GM19372 (cell line): ENCODE measurements around the gene PNPLA2.
A peak's percentile ranks its signal among the peaks of the same experiment; 100 is the strongest.

Experiments
- ATAC-seq: cut with Tn5 transposase; IDR thresholded peaks from one replicate; pipeline ENCODE4 v1.9.1; 2021; ENCODE audit warnings: mild to moderate bottlenecking, low read depth, moderate library complexity; ENCODE audit not compliant: unreplicated experiment

The PNPLA2 gene

GRCh38 chr11:813072-813455 lies 5.7 kb upstream of the PNPLA2 start:
- no peak for ATAC-seq

DNA sequence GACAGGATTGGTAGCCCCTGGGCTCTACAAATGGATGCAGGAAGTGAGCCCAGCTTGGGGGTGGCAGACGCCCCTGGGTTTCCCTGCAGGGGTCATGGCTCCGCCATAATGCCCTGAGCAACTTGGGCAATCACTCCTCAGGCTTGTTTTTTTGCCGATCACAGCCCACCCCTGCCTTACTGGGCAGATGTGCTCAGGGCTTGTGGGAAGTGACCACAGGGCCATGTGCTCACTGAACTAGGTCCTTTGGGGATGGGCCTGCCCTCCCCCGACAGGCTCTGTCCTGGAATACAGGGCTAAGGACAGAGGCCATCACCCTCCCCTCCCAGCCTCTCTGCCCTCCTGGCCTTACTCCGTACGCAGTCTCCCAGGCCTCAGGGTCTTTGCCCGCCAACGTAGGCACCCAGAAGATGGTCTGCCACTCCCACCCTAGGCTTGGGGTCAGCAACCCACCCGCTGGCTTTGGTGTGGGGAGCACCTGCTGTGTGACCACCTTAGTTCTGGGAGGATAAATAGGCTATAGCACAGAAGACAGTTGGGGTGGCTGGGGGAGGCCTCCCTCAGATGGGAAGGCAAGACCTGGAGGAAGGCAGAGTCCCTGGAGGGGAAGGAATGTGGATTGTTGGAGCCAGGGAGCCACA lies 5.1 kb upstream of the PNPLA2 start:
- ATAC-seq, result no peak

DNA sequence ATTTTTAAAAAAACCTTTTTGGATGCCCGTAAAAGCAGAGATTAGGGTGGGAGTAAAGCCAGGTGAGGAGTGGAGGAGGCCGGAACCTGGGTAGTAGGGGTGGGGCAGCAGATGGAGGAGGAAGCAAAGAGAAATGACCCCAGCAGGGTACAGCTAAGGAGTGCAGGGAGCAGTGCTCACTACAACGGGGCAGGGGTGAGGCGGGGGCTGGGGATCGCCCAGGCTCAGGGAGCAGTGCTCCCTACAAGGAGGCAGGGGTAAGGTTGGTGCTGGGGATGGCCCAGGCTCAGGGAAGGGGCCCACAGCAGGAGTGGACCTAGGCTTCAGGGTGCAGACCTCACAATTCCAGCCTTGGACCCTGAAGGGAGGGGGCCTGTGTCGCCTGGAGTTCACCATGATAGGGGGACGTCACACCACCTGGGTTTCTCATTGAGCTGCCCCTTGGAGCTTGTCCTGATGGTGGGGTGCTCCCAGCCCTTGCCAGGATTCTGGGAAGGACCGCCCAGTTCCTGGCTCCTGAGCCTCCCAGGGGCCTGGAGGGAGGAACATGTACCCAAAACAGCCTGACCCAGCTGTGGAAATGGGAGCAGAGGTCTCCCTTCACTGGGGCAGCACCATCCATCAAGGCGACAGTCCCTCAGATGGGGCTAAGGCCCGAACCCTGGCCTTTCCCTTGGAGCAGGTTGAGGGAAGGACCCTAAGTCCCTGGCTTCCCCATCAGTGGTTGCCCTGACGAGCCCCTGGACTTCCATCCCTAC lies 2.9 kb upstream of the PNPLA2 start:
- ATAC-seq, result no peak

DNA sequence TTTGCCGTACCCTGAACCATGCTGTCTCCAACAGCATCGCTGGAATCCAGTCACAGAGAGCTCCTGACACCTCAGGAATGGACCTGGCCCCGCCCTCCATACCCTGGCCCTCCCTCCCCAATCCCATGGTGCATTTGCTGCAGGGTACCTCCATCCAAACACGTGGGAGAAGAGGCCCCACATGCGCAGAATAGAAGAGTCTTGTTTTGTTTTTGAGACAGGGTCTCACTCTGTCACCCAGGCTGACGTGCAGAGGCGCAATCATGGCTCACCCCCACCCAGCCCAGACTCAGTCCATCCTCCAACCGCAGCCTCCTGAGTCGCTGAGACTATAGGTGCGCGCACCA lies 2.3 kb upstream of the PNPLA2 start:
- no peak for ATAC-seq

DNA sequence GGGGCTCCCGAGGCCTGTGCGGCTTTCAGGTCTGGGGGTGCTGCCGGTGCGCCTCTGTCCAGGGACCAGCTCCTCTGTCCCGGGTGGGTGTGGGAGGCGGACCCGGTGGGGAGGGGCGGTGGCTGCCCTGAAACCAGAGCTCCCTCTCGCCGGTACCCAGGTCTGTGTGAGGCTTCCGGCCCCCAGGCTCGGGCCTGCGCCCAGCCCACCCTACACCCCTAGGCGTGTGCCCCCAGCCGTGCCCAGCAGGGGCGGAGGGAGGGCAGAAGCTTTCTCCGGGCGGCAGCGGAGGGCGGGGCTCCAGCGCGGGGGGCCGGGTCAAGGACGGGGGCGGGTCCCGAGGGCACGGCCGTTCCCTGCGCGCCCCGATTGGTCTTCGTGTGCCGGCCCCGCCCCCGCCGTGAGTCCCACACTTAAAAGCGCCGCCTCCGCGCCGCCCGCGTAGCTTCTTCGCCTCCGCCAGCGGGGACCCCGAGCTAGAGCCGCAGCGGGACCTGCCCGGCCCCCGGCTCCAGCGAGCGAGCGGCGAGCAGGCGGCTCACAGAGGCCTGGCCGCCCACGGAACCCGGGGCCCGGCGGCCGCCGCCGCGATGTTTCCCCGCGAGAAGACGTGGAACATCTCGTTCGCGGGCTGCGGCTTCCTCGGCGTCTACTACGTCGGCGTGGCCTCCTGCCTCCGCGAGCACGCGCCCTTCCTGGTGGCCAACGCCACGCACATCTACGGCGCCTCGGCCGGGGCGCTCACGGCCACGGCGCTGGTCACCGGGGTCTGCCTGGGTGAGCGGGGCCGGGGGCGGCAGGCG lies 616 bp downstream of the PNPLA2 start:
- ATAC-seq, result peak; percentile 60

DNA sequence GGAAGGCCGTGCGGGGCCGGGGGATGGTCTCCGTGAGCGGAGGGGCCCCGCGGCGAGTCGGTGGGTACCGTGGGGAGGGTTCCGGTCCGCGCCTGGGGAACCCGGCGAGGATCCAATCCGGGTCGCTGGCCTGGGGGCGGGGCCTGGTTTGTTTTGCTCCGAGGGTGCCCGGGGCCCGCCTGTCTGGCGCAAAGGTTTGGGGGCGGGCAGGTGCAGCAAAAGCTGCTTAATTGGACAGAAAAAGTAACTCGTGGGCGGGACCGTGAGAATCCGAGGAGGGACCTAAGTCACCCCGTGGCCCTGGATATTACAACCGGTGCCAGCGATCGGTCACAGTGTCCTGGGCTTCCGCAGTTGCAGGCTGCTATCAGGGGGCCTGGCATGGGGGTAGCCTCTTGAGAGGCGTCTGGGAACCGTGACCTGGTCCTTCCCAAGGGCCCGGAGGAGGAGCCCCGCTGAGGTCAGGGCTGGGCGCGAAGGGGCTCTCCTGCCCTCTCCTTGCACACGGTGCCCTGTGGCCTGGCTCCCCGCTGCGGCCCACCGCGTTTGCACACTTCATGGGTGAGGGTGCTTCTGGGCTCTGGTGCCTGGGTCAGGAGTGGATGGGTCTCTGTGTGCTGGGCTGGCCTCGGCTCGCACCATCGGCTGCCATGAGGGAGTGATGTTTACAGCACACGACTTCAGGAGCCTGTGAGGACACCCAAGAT lies 1.4 kb downstream of the PNPLA2 start:
- peak; percentile 64 for ATAC-seq

DNA sequence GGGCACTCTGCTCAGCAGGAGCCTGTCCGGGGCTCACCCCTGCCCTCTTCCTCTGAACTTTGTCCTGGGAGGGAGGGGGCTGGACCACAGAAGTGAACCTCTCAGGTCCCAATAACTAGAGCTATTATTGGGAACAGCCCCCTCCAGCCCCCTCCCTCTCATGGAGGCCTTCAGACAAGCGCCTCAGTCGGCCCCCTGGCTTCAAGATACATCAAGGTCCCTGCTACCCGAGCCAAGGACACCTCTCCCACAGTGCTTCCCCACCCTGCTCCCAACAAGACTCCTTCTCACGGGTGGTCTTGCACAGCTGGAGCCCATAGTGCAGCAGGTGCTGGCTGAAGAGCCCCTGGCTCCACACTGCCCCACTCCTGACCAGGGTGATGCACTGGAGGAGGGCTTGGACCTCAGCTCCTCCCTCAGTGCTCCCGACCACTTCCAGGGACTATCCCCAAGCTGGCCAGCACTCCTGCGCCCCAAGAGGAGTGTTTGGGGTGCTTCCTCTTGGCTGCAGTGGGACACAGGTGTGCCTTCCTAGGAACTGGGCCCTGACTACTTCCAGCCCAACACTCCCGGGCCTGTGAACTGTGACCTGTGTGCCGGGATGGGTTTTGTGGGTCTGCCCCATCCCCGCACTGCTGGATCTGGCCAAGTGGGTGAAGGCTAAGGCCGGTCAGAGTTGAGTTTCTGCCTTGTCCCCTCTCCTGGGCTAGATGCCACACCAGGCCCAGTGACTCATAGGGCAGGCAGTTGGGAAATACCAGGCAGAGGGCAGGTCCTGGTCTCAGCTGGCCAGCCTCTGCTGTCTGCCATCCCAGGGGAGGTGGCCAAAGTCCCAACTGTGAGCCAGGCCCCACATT lies 2.2 kb downstream of the PNPLA2 start:
- ATAC-seq, result no peak

DNA sequence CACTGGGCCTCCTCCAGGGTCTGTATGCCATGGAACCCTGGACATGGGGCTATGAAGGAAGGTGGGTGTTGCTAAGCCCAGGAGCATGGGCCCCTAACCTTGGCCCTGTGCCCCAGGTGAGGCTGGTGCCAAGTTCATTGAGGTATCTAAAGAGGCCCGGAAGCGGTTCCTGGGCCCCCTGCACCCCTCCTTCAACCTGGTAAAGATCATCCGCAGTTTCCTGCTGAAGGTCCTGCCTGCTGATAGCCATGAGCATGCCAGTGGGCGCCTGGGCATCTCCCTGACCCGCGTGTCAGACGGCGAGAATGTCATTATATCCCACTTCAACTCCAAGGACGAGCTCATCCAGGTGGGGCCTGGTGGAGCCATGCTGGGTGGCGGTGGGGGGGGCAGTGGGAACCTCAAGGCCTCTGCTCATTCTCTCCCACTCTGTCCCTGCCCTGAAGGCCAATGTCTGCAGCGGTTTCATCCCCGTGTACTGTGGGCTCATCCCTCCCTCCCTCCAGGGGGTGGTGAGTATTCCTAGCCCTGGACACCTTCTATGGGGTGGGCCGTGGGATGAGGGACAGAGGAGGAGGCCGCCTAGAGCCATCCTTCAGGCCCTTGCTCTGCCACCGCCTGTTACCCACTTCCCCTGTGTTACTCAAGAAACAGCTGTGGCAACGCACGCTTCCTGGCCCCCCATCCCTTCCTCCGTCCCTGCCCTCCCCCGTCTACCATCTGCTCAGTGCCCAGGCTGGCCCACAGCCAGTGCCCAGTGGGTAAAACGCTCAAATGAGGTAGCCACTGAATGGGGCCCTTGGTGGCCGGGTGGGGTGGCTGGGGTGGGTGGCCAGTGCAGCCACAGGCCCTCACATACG lies 3.0 kb downstream of the PNPLA2 start:
- ATAC-seq, result no peak

DNA sequence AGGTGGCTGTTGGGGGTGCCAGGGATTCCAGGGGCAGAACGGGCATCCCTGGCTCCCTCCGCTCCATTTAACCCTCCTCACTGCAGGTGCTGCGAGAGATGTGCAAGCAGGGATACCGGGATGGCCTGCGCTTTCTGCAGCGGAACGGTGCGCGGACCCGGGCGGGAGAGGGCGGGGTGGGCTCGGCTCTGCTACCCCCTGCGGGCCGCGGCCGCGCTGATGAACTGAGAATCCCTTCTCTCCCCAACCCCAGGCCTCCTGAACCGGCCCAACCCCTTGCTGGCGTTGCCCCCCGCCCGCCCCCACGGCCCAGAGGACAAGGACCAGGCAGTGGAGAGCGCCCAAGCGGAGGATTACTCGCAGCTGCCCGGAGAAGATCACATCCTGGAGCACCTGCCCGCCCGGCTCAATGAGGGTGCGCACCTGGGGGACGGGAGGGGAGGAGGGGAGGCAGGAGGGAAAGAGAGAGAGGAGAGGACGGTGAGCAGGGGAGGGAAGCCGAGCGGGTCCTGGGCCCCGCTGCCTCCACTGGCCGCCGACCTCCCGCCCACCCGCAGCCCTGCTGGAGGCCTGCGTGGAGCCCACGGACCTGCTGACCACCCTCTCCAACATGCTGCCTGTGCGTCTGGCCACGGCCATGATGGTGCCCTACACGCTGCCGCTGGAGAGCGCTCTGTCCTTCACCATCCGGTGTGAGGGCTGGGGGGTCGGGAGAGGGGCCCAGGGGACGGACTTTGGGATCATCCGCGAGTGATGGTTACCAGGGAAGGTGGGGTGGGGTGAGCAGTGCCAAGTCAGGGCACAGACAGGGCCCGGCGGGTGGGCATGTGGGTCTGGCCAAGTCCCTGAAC lies 5.0 kb downstream of the PNPLA2 start:
- ATAC-seq, result no peak

DNA sequence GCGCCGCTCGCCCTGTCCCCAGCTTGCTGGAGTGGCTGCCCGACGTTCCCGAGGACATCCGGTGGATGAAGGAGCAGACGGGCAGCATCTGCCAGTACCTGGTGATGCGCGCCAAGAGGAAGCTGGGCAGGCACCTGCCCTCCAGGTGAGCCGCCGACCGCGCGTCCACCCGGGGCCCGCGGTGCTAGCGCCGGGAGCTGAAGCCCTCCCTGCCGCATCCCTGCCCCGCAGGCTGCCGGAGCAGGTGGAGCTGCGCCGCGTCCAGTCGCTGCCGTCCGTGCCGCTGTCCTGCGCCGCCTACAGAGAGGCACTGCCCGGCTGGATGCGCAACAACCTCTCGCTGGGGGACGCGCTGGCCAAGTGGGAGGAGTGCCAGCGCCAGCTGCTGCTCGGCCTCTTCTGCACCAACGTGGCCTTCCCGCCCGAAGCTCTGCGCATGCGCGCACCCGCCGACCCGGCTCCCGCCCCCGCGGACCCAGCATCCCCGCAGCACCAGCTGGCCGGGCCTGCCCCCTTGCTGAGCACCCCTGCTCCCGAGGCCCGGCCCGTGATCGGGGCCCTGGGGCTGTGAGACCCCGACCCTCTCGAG lies 5.7 kb downstream of the PNPLA2 start:
- ATAC-seq, result no peak

DNA sequence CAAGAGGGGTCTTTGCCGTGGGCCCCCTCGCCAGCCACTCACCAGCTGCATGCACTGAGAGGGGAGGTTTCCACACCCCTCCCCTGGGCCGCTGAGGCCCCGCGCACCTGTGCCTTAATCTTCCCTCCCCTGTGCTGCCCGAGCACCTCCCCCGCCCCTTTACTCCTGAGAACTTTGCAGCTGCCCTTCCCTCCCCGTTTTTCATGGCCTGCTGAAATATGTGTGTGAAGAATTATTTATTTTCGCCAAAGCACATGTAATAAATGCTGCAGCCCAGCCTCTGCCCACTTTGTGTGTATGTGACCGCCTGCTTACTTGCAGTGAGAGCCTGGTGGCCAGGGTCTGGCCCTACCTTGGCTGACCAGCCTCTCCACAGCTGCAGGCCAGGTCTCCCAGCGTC lies 6.2 kb downstream of the PNPLA2 start:
- no peak for ATAC-seq

DNA sequence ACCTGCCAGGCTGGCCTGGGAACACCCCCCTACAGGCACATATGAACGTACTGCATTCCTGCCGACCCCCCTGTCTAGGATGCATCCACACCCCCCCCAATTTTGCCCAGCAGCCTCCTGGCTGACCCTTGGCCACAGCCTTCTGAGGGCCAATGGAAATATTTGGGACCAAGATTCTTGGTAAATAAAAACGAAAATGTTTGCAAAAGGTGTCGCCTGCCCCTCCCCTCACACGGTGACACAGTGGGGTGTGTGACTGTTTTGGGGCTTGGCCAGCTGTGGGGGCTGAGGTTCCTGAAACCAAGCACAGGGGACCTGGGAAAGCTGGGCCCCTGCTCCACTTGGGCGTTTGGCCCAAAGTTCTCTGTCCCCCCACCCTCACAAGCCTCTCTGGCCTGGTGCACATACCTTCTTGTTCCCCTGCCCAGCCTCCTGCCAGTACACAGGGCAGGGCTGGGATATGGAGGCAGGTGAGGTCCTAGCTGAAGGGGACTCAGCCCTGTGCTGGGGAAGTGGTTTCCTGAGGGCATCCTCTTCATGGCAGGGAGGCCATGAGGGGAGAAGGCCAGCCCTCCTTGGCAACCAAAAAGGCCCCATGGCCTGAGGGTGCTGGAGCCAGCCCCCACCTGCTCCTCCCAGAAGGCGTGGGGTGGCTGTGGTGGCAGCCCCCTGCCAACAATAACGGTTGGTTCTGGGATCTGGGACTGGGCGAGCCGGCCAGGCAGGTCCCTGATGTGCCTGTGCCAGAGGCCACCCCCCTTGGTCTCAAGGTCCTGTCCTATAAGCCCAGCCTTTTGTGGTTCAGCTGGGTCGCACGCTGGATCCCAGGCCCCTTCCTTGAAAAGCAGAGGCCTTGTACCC lies 6.9 kb downstream of the PNPLA2 start:
- ATAC-seq, result no peak

DNA sequence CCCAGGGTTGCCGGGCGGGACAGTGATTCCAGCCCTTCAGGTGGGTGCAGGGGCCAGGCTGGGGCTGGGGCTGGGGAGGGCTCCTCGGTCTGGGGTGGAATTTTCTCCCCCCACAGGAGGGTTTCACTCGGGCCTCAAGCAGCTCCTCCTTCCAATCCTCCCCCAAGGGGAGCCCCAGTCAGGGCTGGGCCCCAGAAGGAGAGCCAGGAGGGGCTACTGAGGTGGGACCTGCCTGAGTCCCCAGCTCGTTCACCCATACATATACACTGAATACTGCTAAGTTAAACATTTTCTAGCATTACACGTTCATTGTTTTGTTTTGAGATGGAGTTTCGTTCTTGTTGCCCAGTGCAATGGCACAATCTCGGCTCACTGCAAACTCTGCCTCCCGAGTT lies 7.5 kb downstream of the PNPLA2 start:
- no peak for ATAC-seq

- ATAC-seq, result no peak
Observed at GRCh38 chr11:826836-827145, 8.1 kb downstream of the PNPLA2 start.

DNA sequence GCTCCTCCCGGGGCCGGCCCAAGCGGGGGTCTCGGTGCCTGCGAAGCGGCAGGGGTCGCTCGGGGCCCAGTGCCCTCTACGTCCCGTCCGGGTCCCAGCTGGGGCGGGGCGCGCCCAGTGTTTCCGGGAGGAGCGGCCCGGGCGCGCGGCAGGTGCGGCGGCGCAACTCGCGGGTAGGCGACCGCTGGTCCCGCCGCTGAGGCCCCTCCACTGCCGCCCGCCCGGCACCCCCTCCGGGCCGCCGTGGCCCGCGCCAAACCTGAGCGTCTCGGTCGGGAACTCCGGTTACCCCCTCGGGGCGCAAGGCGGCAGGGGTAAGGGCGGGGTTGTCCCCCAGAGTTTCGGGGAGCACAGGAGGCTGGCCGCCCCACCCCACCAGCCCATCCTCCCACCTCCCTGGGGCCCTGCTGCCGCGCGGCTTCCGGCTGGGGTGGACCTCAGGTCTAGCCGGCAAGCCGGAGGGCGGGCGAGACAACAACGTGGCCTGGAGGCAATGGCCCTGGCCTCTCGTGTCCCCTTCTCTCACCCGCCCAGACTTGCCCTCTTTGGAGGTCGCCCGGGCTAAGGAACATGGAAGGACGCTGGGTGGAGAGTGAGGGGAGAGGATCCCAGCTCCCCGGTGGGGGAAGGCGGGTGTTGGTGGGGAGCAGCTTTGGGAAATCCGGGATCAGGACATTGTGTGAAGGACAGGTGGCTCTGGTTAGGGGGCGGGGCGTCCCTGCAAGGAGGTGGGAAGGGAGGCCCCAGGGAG lies 8.6 kb downstream of the PNPLA2 start:
- ATAC-seq, result no peak

DNA sequence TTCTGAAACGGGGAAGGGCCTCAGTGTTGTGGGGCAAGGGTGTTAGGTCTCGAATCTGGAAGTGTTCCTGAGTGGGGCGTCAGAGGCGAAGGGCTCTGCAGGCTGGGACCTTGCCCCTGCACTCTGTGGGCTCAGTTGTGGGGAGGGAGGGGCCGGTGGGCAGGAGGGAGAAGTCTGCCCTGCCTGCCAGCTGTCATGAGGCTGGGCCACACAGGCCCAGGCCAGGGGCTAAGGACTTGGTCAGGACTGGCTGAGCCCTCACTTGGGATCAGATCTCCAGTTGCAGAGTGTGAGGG lies 9.1 kb downstream of the PNPLA2 start, which contains the start of gene CRACR2B:
Gene CRACR2B (plus strand): TSS at position 23 of the 296 bp plus-strand sequence. CDS start 689 bp downstream, outside the sequence.
- no peak for ATAC-seq
